Fibroblast of lung (primary cell): Measurements from ENCODE around the gene SUMF2. TPM values are rescaled to one million over a fixed set of nuclear protein-coding genes. Genes with fewer than 3 reads are reported as not detected.
"Not testable (repeated sequence)": the region's sequence is repeated elsewhere in the genome, so short reads cannot be mapped to it uniquely, and the experiment has no call there.

Source experiments
- DNase-seq, 2 donors: peaks; one replicate each; pipeline versions ENCODE4 v3.0.0 to v3.0.0-alpha.2; 2010; ENCODE audit warnings: low read depth in 2 of 2
- H2AFZ ChIP-seq: 2 replicates; pipeline ENCODE4 v1.5.1; 2012; ENCODE audit warnings: low read length, control low read depth, inconsistent platforms
- H3K27ac ChIP-seq: 2 replicates; pipeline ENCODE4 v1.5.1; 2011; ENCODE audit warnings: low read length, control low read depth; ENCODE audit not compliant: insufficient read depth
- H3K27me3 ChIP-seq: 2 replicates; pipeline ENCODE4 v1.5.1; 2011; ENCODE audit warnings: mild to moderate bottlenecking, low read length; ENCODE audit not compliant: control insufficient read depth, insufficient read depth
- H3K36me3 ChIP-seq: 2 replicates; pipeline ENCODE4 v1.5.1; 2011; ENCODE audit warnings: low read length; ENCODE audit not compliant: control insufficient read depth, insufficient read depth
- H3K4me1 ChIP-seq: 2 replicates; pipeline ENCODE4 v1.5.1; 2011; ENCODE audit warnings: low read length; ENCODE audit not compliant: control insufficient read depth, insufficient read depth; ENCODE audit errors: extremely low read depth
- H3K4me2 ChIP-seq: 2 replicates; pipeline ENCODE4 v1.5.1; 2011; ENCODE audit warnings: low read length, control low read depth; ENCODE audit not compliant: insufficient read depth; ENCODE audit errors: extremely low read depth
- H3K4me3 ChIP-seq, 4 experiments: fragments of 200-600 bp in 1 of 4; sonication (generic) in 1 of 4; replicated peaks in 1 of 4; 2 replicates each; pipeline ENCODE4 v1.5.1; 2011 to 2016; ENCODE audit warnings: low read length in 4 of 4, low read depth in 3 of 4, mild to moderate bottlenecking in 3 of 4, control low read depth in 2 of 4, inconsistent platforms in 1 of 4, mixed read lengths in 1 of 4; ENCODE audit not compliant: insufficient read depth in 1 of 4; ENCODE audit errors: control extremely low read depth in 1 of 4
- H3K79me2 ChIP-seq: 2 replicates; pipeline ENCODE4 v1.5.1; 2012; ENCODE audit warnings: mild to moderate bottlenecking, low read length, inconsistent platforms; ENCODE audit not compliant: control insufficient read depth, insufficient read depth
- H3K9ac ChIP-seq: 2 replicates; pipeline ENCODE4 v1.5.1; 2011; ENCODE audit warnings: mild to moderate bottlenecking, low read length, control low read depth; ENCODE audit not compliant: insufficient read depth
- H3K9me3 ChIP-seq: 2 replicates; pipeline ENCODE4 v1.5.1; 2012; ENCODE audit warnings: low read depth, low read length; ENCODE audit not compliant: control insufficient read depth, insufficient read depth
- H4K20me1 ChIP-seq: 2 replicates; pipeline ENCODE4 v1.5.1; 2011; ENCODE audit warnings: low read length; ENCODE audit not compliant: control insufficient read depth, insufficient read depth; ENCODE audit errors: extremely low read depth
- CTCF ChIP-seq, 2 donors: IDR thresholded peaks in 1 of 2; conservative IDR thresholded peaks in 1 of 2; 1 replicate in 1 of 2; 2 replicates in 1 of 2; pipeline ENCODE4 v1.5.1; 2011 to 2012; ENCODE audit warnings: low read length in 2 of 2, control low read depth in 1 of 2, inconsistent platforms in 1 of 2, low read depth in 1 of 2, mild to moderate bottlenecking in 1 of 2
- EZH2 ChIP-seq: IDR thresholded peaks from 2 replicates; pipeline ENCODE4 v1.5.1; 2012; ENCODE audit warnings: low read length, control low read depth, mild to moderate bottlenecking; ENCODE audit errors: missing control alignments
- polyA plus RNA-seq, 2 donors: library from polyadenylated mRNA; depleted of rRNA in 1 of 2; stranded (reverse) in 1 of 2; unstranded in 1 of 2; fragments of >200 nt; gene quantifications; 2 replicates each; pipeline ENCODE4 v1.2.1, GENCODE V29; 2011 to 2012; ENCODE audit warnings: missing spikeins in 1 of 2
- total RNA-seq: library from RNA; depleted of rRNA; stranded (reverse); fragments of >200 nt; gene quantifications from 2 replicates; pipeline ENCODE4 v1.2.1, GENCODE V29; 2014

The SUMF2 gene
- total and polyA plus RNA-seq, 2 donors (not counting 1 experiment from before 2014, with no cell fraction given): 118 to 229 TPM

- no peak for TF ChIP-seq EZH2
- peak overlapping the region; percentile 51 for H3K4me2 ChIP-seq
- peaks cover 4% of the 10 kb centered on the region for H3K4me1 ChIP-seq
- DNase-seq: peak; percentile 80 to 91
- no peaks in the 10 kb centered on the region for H3K79me2 ChIP-seq
- no peaks in the 10 kb centered on the region for H4K20me1 ChIP-seq
- no peak overlapping the region for H2AFZ ChIP-seq
- H3K9ac ChIP-seq: no peak overlapping the region
- H3K27ac ChIP-seq: peak overlapping the region; percentile 27
- no peak overlapping the region for H3K4me3 ChIP-seq
- H3K27me3 ChIP-seq: no peaks in the 10 kb centered on the region
- H3K36me3 ChIP-seq: peaks cover 3% of the 10 kb centered on the region
- H3K9me3 ChIP-seq: no peaks in the 10 kb centered on the region
Observed at GRCh38 chr7:56097700-56098099, 33.6 kb downstream of the SUMF2 start.

- H3K79me2 ChIP-seq, H3K36me3 ChIP-seq, H4K20me1 ChIP-seq, DNase-seq, H3K9me3 ChIP-seq, H3K4me3 ChIP-seq, H2AFZ ChIP-seq, H3K9ac ChIP-seq, H3K27me3 ChIP-seq, H3K4me1 ChIP-seq: not testable (repeated sequence)
- Histone ChIP-seq H3K27ac (peak overlapping the region; percentile 5), H3K4me2 (peak overlapping the region; percentile 5)
Observed at GRCh38 chr7:56098187-56099008, 34.3 kb downstream of the SUMF2 start.

- no peak for DNase-seq
- no peaks in the 10 kb centered on the region for H4K20me1 ChIP-seq
- peaks cover 11% of the 10 kb centered on the region for H3K79me2 ChIP-seq
- H3K9me3 ChIP-seq: no peaks in the 10 kb centered on the region
- peaks cover 8% of the 10 kb centered on the region for H3K36me3 ChIP-seq
- peaks cover 2% of the 10 kb centered on the region for H3K4me1 ChIP-seq
- H3K27ac ChIP-seq: no peak overlapping the region
- no peak for TF ChIP-seq EZH2
- TF ChIP-seq CTCF (conservative IDR thresholded peaks at IDR 0.05 in 1 of 2, IDR thresholded peaks at IDR 0.05 in 1 of 2; ENCODE audit: low read depth in 1 of 2, low read length in 2 of 2): no peak
- H3K9ac ChIP-seq: no peak overlapping the region
- H3K4me2 ChIP-seq: no peak overlapping the region
- H3K27me3 ChIP-seq: no peaks in the 10 kb centered on the region
- no peak overlapping the region for H3K4me3 ChIP-seq
- H2AFZ ChIP-seq: no peak overlapping the region
Observed at GRCh38 chr7:56099653-56100052, 35.6 kb downstream of the SUMF2 start.

- not testable (repeated sequence) for H3K9ac ChIP-seq, H3K9me3 ChIP-seq, DNase-seq, H4K20me1 ChIP-seq, H3K4me3 ChIP-seq, H2AFZ ChIP-seq, H3K4me1 ChIP-seq, H3K27ac ChIP-seq, H3K27me3 ChIP-seq, H3K36me3 ChIP-seq, H3K4me2 ChIP-seq
- H3K79me2 ChIP-seq: peaks cover 27% of the 10 kb centered on the region
Observed at GRCh38 chr7:56104138-56104537, 40.1 kb downstream of the SUMF2 start.
